Measurements from ENCODE around the gene CUBN.

Gene CUBN

GRCh38 chr10:16941870-16942269 is 187.7 kb downstream of the CUBN start:
- TF ChIP-seq MAX (IDR thresholded peaks at IDR 0.05; ENCODE audit: low read depth, low read length), result no peak
- no peak for TF ChIP-seq POLR2A (IDR thresholded peaks at IDR 0.05; ENCODE audit: extremely low read depth, insufficient read length)
- no peak for TF ChIP-seq CTCF (IDR thresholded peaks at IDR 0.05; ENCODE audit: low read depth, low read length)
- TF ChIP-seq MYC (IDR thresholded peaks at IDR 0.05; ENCODE audit: low read depth, low read length), result no peak
- no peak for DNase-seq (ENCODE audit: low read depth)
- H3K4me3 ChIP-seq (ENCODE audit: low read depth, low read length), result no peak overlapping the region

GRCh38 chr10:16941067-16941466 is 188.5 kb downstream of the CUBN start:
- TF ChIP-seq POLR2A (IDR thresholded peaks at IDR 0.05; ENCODE audit: extremely low read depth, insufficient read length) (no peak), MAX (IDR thresholded peaks at IDR 0.05; ENCODE audit: low read depth, low read length) (no peak), CTCF (IDR thresholded peaks at IDR 0.05; ENCODE audit: low read depth, low read length) (no peak), MYC (IDR thresholded peaks at IDR 0.05; ENCODE audit: low read depth, low read length) (no peak)
- H3K4me3 ChIP-seq (ENCODE audit: low read depth, low read length), result no peak overlapping the region
- no peak for DNase-seq (ENCODE audit: low read depth)

GRCh38 chr10:16938952-16939351 is 190.7 kb downstream of the CUBN start:
- no peak for DNase-seq (ENCODE audit: low read depth)
- H3K4me3 ChIP-seq (ENCODE audit: low read depth, low read length), result no peak overlapping the region
- TF ChIP-seq MYC (IDR thresholded peaks at IDR 0.05; ENCODE audit: low read depth, low read length), result no peak
- no peak for TF ChIP-seq CTCF (IDR thresholded peaks at IDR 0.05; ENCODE audit: low read depth, low read length)
- TF ChIP-seq MAX (IDR thresholded peaks at IDR 0.05; ENCODE audit: low read depth, low read length), result no peak
- TF ChIP-seq POLR2A (IDR thresholded peaks at IDR 0.05; ENCODE audit: extremely low read depth, insufficient read length), result no peak

GRCh38 chr10:16934461-16934860 is 195.2 kb downstream of the CUBN start:
- H3K4me3 ChIP-seq (ENCODE audit: low read depth, low read length), result no peak overlapping the region
- TF ChIP-seq CTCF (IDR thresholded peaks at IDR 0.05; ENCODE audit: low read depth, low read length) (no peak), MAX (IDR thresholded peaks at IDR 0.05; ENCODE audit: low read depth, low read length) (no peak), POLR2A (IDR thresholded peaks at IDR 0.05; ENCODE audit: extremely low read depth, insufficient read length) (no peak), MYC (IDR thresholded peaks at IDR 0.05; ENCODE audit: low read depth, low read length) (no peak)
- DNase-seq (ENCODE audit: low read depth), result no peak

GRCh38 chr10:16933783-16934182 is 195.8 kb downstream of the CUBN start:
- no peak for TF ChIP-seq CTCF (IDR thresholded peaks at IDR 0.05; ENCODE audit: low read depth, low read length)
- TF ChIP-seq POLR2A (IDR thresholded peaks at IDR 0.05; ENCODE audit: extremely low read depth, insufficient read length), result no peak
- no peak for TF ChIP-seq MYC (IDR thresholded peaks at IDR 0.05; ENCODE audit: low read depth, low read length)
- no peak for TF ChIP-seq MAX (IDR thresholded peaks at IDR 0.05; ENCODE audit: low read depth, low read length)
- DNase-seq (ENCODE audit: low read depth), result no peak
- H3K4me3 ChIP-seq (ENCODE audit: low read depth, low read length), result no peak overlapping the region

- DNase-seq (ENCODE audit: low read depth), result no peak
- TF ChIP-seq POLR2A (IDR thresholded peaks at IDR 0.05; ENCODE audit: extremely low read depth, insufficient read length), result no peak
- no peak for TF ChIP-seq MAX (IDR thresholded peaks at IDR 0.05; ENCODE audit: low read depth, low read length)
- no peak for TF ChIP-seq MYC (IDR thresholded peaks at IDR 0.05; ENCODE audit: low read depth, low read length)
- no peak for TF ChIP-seq CTCF (IDR thresholded peaks at IDR 0.05; ENCODE audit: low read depth, low read length)
- H3K4me3 ChIP-seq (ENCODE audit: low read depth, low read length), result no peak overlapping the region
These were observed 197.7 kb downstream of the CUBN start for GRCh38 chr10:16931930-16932329.
